GM23338 (cell line): ENCODE results near the gene DLEU7. TPM values are rescaled to one million over a fixed set of nuclear protein-coding genes. Genes with fewer than 3 reads are reported as not detected.

Experiments used
- ATAC-seq: fragments of 200-7000 bp; cut with Tn5 transposase; 3 replicates; pipeline ENCODE4 v1.9.1; 2020
- DNase-seq: peaks from one replicate; pipeline ENCODE4 v3.0.0-alpha.2; 2015; ENCODE audit warnings: low spot score
- H2AFZ ChIP-seq: fragments of 200-600 bp; sonication (generic); 2 replicates; pipeline ENCODE4 v1.8.0; 2016; ENCODE audit warnings: antibody characterized with exemption, mild to moderate bottlenecking, moderate library complexity
- H3F3A ChIP-seq: fragments of 200-600 bp; sonication (generic); replicated peaks from 2 replicates; pipeline ENCODE4 v1.8.0; 2017; ENCODE audit warnings: antibody characterized with exemption, mixed run types, low read depth
- H3K27ac ChIP-seq: fragments of 200-600 bp; sonication (generic); 2 replicates; pipeline ENCODE4 v1.6.1; 2016; ENCODE audit warnings: low read depth
- H3K27me3 ChIP-seq: fragments of 200-600 bp; sonication (generic); 2 replicates; pipeline ENCODE4 v1.8.0; 2016; ENCODE audit warnings: mild to moderate bottlenecking, mixed run types, moderate library complexity; ENCODE audit not compliant: insufficient read depth
- H3K36me3 ChIP-seq: fragments of 200-600 bp; sonication (generic); 2 replicates; pipeline ENCODE4 v1.8.0; 2016; ENCODE audit warnings: mild to moderate bottlenecking; ENCODE audit not compliant: insufficient read depth
- H3K4me1 ChIP-seq: fragments of 200-600 bp; sonication (generic); 2 replicates; pipeline ENCODE4 v1.8.0; 2016; ENCODE audit warnings: mild to moderate bottlenecking, moderate library complexity; ENCODE audit not compliant: insufficient read depth
- H3K4me2 ChIP-seq: fragments of 200-600 bp; sonication (generic); 2 replicates; pipeline ENCODE4 v1.7.1; 2017; ENCODE audit warnings: mixed run types
- H3K4me3 ChIP-seq: fragments of 200-600 bp; sonication (generic); 2 replicates; pipeline ENCODE4 v1.6.1; 2016; ENCODE audit warnings: mixed run types
- H3K79me2 ChIP-seq: fragments of 200-600 bp; sonication (generic); replicated peaks from 2 replicates; pipeline ENCODE4 v1.8.0; 2017; ENCODE audit warnings: mild to moderate bottlenecking; ENCODE audit not compliant: insufficient read depth
- H3K9me2 ChIP-seq: fragments of 200-600 bp; sonication (generic); 2 replicates; pipeline ENCODE4 v1.8.0; 2017; ENCODE audit not compliant: insufficient read depth
- H4K20me1 ChIP-seq: fragments of 200-600 bp; sonication (generic); replicated peaks from 2 replicates; pipeline ENCODE4 v1.8.0; 2017; ENCODE audit warnings: mild to moderate bottlenecking; ENCODE audit not compliant: insufficient read depth
- H3K27ac Mint-ChIP-seq: 2 replicates; pipeline ENCODE4 v1.8.0; 2020; ENCODE audit warnings: inconsistent platforms, mild to moderate bottlenecking, moderate library complexity, mixed read lengths
- H3K27me3 Mint-ChIP-seq: 3 replicates; pipeline ENCODE4 v1.8.0; 2022; ENCODE audit warnings: low read depth, mild to moderate bottlenecking, moderate library complexity, mixed read lengths, inconsistent platforms; ENCODE audit not compliant: insufficient read depth, poor library complexity
- H3K36me3 Mint-ChIP-seq: 3 replicates; pipeline ENCODE4 v1.8.0; 2021; ENCODE audit warnings: low read depth, mild to moderate bottlenecking, inconsistent platforms, moderate library complexity, mixed read lengths
- H3K4me1 Mint-ChIP-seq: 3 replicates; pipeline ENCODE4 v1.8.0; 2020; ENCODE audit warnings: mild to moderate bottlenecking, inconsistent platforms, mixed read lengths
- H3K4me3 Mint-ChIP-seq: 3 replicates; pipeline ENCODE4 v1.8.0; 2021; ENCODE audit warnings: moderate library complexity, mild to moderate bottlenecking, inconsistent platforms, mixed read lengths
- H3K9me3 Mint-ChIP-seq: 3 replicates; pipeline ENCODE4 v1.8.0; 2020; ENCODE audit warnings: moderate library complexity, mild to moderate bottlenecking, inconsistent platforms, mixed read lengths
- CREB1 ChIP-seq: fragments of 250-450 bp; sonication (Bioruptor Pico); IDR thresholded peaks from 2 replicates; pipeline ENCODE4 v1.5.0; 2020; ENCODE audit warnings: low read depth, mild to moderate bottlenecking, moderate library complexity
- ETS1 ChIP-seq: IDR thresholded peaks from 2 replicates; pipeline ENCODE4 v1.6.1; 2016; ENCODE audit warnings: antibody characterized with exemption
- EZH2 ChIP-seq: fragments of 200-600 bp; sonication (generic); IDR thresholded peaks from one replicate; pipeline ENCODE4 v1.8.0; 2017; ENCODE audit warnings: antibody characterized with exemption, mild to moderate bottlenecking, low read depth; ENCODE audit not compliant: unreplicated experiment
- JUNB ChIP-seq: IDR thresholded peaks from one replicate; pipeline ENCODE4 v1.6.1; 2016; ENCODE audit warnings: antibody characterized with exemption; ENCODE audit not compliant: unreplicated experiment
- POLR2AphosphoS5 ChIP-seq: IDR thresholded peaks from 2 replicates; pipeline ENCODE4 v1.6.1; 2016; ENCODE audit warnings: antibody characterized with exemption, low read depth
- REST ChIP-seq: IDR thresholded peaks from one replicate; pipeline ENCODE4 v1.6.1; 2018; ENCODE audit warnings: antibody characterized with exemption; ENCODE audit not compliant: unreplicated experiment
- ZNF462 ChIP-seq: fragments of 250-450 bp; sonication (Bioruptor Pico); IDR thresholded peaks from 2 replicates; pipeline ENCODE4 v1.5.0; 2020; ENCODE audit warnings: mild to moderate bottlenecking, moderate library complexity
- polyA plus RNA-seq: library from polyadenylated mRNA; unstranded; fragments of >200 nt; fragmentation: Nextera tagmentation; extraction: Ambion mirVana; gene quantifications from 2 replicates; pipeline ENCODE4 v1.2.1, GENCODE V29; 2016
- total RNA-seq: library from RNA; depleted of rRNA; stranded (reverse); fragments of >200 nt; shearing (Covaris generic); gene quantifications from 2 replicates; pipeline ENCODE4 v1.2.3, GENCODE V29; 2014

DLEU7 gene
- total and polyA plus RNA-seq, 2 experiments from 2014 or later = 8.7 to 11.6 TPM

- TF ChIP-seq REST (no peak), JUNB (no peak)
Observed at GRCh38 chr13:50783717-50784290, 59.7 kb downstream of the DLEU7 start (continued).

- H3K4me3 Mint-ChIP-seq = no peak overlapping the region
- Histone ChIP-seq H3K4me1 (peaks cover 31% of the 10 kb centered on the region), H3K27me3 (no peaks in the 10 kb centered on the region), H2AFZ (no peak overlapping the region), H3K27ac (no peak overlapping the region), H3K36me3 (no peaks in the 10 kb centered on the region), H3K79me2 (no peaks in the 10 kb centered on the region), H3K4me3 (no peak overlapping the region), H3K4me2 (no peak overlapping the region), H4K20me1 (no peaks in the 10 kb centered on the region), H3F3A (no peaks in the 10 kb centered on the region), H3K9me2 (peaks cover 21% of the 10 kb centered on the region)
- no peak for ATAC-seq
- H3K27ac Mint-ChIP-seq = no peak overlapping the region
- H3K4me1 Mint-ChIP-seq = peaks cover 24% of the 10 kb centered on the region
- no peaks in the 10 kb centered on the region for H3K36me3 Mint-ChIP-seq
- no peak for DNase-seq
- no peaks in the 10 kb centered on the region; the same call in 2 of the 3 replicates for H3K9me3 Mint-ChIP-seq
- no peaks in the 10 kb centered on the region for H3K27me3 Mint-ChIP-seq
- no peak for TF ChIP-seq ETS1
- no peak for TF ChIP-seq POLR2AphosphoS5
- no peak for TF ChIP-seq CREB1 (CRISPR knock-in tag)
- TF ChIP-seq EZH2 = no peak
- TF ChIP-seq JUNB = no peak
- no peak for TF ChIP-seq ZNF462
Observed at GRCh38 chr13:50783066-50783465, 60.4 kb downstream of the DLEU7 start.
